Measurements from ENCODE around the gene ADAMTSL2.

- TF ChIP-seq CTCF (optimal IDR thresholded peaks at IDR 0.05 in 1 of 3, IDR thresholded peaks at IDR 0.05 in 1 of 3, conservative IDR thresholded peaks at IDR 0.05 in 1 of 3; ENCODE audit: extremely low read depth in 1 of 3, insufficient read depth in 2 of 3, low read length in 3 of 3) (no peak), EZH2 (IDR thresholded peaks at IDR 0.05; ENCODE audit: low read length) (no peak)
Measured at GRCh38 chr9:133576031-133576874, 41.7 kb downstream of the ADAMTSL2 start.
